ENCODE data around the gene WFDC11. TPM values are rescaled to one million over a fixed set of nuclear protein-coding genes. Genes with fewer than 3 reads are reported as not detected.

WFDC11 gene
- total and polyA plus RNA-seq, 2 donors (not counting 3 experiments of a cell fraction or from before 2014, with no cell fraction given) = not detected

DNA sequence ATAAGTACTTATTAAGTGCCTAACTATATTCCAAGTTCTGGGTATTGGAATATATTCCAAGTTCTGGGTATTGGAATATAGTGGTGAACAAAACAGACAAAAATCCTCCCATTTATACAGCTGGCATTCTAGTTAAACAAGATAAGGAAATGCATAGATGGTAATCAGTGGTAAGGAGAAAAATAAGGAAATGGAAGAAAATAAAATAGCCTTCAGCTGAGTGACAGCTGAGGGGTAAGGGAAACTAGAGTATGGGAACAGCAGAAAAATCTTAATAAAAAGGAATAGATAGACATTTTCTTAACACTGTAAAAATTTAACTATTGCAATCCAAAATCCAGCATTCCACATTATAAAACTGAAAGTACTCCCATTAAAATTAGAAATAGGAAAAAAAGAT lies 57.7 kb downstream of the WFDC11 start:
- no peak overlapping the region for H3K4me2 ChIP-seq (ENCODE audit: insufficient read depth, low read length)
- H3K79me2 ChIP-seq (ENCODE audit: control insufficient read depth, insufficient read depth, low read length) = no peaks in the 10 kb centered on the region
- no peak overlapping the region for H3K9ac ChIP-seq (replicated peaks; ENCODE audit: extremely low read depth, insufficient read depth, low read length)
- H3K4me3 ChIP-seq (replicated peaks in 1 of 3; ENCODE audit: insufficient read depth in 1 of 3, low read depth in 1 of 3, low read length in 3 of 3) = no peak overlapping the region
- no peaks in the 10 kb centered on the region for H3K9me3 ChIP-seq (replicated peaks; ENCODE audit: control insufficient read depth, insufficient read depth, low read length)
- FAIRE-seq (no peak), DNase-seq (ENCODE audit: low read depth, low spot score) (no peak)
- H3K27ac ChIP-seq (ENCODE audit: insufficient read depth, low read depth, low read length) = no peak overlapping the region
- H3K27me3 ChIP-seq (ENCODE audit: control insufficient read depth in 2 of 2, insufficient read depth in 2 of 2, low read length in 2 of 2) = no peaks in the 10 kb centered on the region
- no peaks in the 10 kb centered on the region for H3K4me1 ChIP-seq (ENCODE audit: control insufficient read depth, extremely low read depth, insufficient read depth, low read length)
- dilution Hi-C loops (cut with MboI; ENCODE audit: extremely low pct_ligation_motif_present, low sequenced_read_pairs) (no loop called here), intact Hi-C loops (cut with micrococcal nuclease) (no loop called here)
- POLR2A ChIA-PET = no interaction called here
- no TSS peak for BruUV-seq (replicated peaks)
- H3K36me3 ChIP-seq (ENCODE audit: control insufficient read depth in 2 of 2, extremely low read depth in 1 of 2, insufficient read depth in 2 of 2, low read length in 2 of 2) = no peaks in the 10 kb centered on the region
- CTCF ChIA-PET = interaction anchor here (1.7 kb wide), 1 partner anchor 17 kb away, joined by 9 read pairs; the partner anchor contains the start of gene WFDC10A
- H4K20me1 ChIP-seq (replicated peaks; ENCODE audit: control insufficient read depth, extremely low read depth, insufficient read depth, low read length) = no peaks in the 10 kb centered on the region
- no peak overlapping the region for H2AFZ ChIP-seq (ENCODE audit: low read depth, low read length)
- no peak for TF ChIP-seq MYC (IDR thresholded peaks at IDR 0.05; ENCODE audit: low read depth, low read length)
- TF ChIP-seq POLR2AphosphoS5 (IDR thresholded peaks at IDR 0.05; ENCODE audit: insufficient read depth, low read depth, low read length) = no peak
- TF ChIP-seq, protein P1, sequence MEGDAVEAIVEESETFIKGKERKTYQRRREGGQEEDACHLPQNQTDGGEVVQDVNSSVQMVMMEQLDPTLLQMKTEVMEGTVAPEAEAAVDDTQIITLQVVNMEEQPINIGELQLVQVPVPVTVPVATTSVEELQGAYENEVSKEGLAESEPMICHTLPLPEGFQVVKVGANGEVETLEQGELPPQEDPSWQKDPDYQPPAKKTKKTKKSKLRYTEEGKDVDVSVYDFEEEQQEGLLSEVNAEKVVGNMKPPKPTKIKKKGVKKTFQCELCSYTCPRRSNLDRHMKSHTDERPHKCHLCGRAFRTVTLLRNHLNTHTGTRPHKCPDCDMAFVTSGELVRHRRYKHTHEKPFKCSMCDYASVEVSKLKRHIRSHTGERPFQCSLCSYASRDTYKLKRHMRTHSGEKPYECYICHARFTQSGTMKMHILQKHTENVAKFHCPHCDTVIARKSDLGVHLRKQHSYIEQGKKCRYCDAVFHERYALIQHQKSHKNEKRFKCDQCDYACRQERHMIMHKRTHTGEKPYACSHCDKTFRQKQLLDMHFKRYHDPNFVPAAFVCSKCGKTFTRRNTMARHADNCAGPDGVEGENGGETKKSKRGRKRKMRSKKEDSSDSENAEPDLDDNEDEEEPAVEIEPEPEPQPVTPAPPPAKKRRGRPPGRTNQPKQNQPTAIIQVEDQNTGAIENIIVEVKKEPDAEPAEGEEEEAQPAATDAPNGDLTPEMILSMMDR (IDR thresholded peaks at IDR 0.05; ENCODE audit: extremely low read depth in 1 of 2, insufficient read depth in 1 of 2, low read depth in 1 of 2, low read length in 2 of 2) = no peak
- no peak for TF ChIP-seq JUN (IDR thresholded peaks at IDR 0.05; ENCODE audit: borderline replicate concordance, insufficient read depth, insufficient read length, low read depth)
- no peak for TF ChIP-seq GATA2 (IDR thresholded peaks at IDR 0.05; ENCODE audit: insufficient read depth, insufficient read length, low read depth, low read length)
- TF ChIP-seq, protein P2, sequence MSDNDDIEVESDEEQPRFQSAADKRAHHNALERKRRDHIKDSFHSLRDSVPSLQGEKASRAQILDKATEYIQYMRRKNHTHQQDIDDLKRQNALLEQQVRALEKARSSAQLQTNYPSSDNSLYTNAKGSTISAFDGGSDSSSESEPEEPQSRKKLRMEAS (IDR thresholded peaks at IDR 0.05; ENCODE audit: insufficient read depth, insufficient read length) = no peak
- no peak for TF ChIP-seq POLR2A (IDR thresholded peaks at IDR 0.05; ENCODE audit: low read depth, low read length)
- H3K9me1 ChIP-seq (replicated peaks; ENCODE audit: control insufficient read depth, extremely low read depth, insufficient read depth, low read length) = no peaks in the 10 kb centered on the region

Data from endothelial cell of umbilical vein (primary cell).